ENCODE results near the gene OGDH.

Gene OGDH

GRCh38 chr7:44738051-44738723 is 131.8 kb downstream of the OGDH start:
- no peak for DNase-seq (ENCODE audit: low spot score)

- DNase-seq (ENCODE audit: low spot score): no peak
These were observed 132.6 kb downstream of the OGDH start for GRCh38 chr7:44738876-44739665.

- no peak for DNase-seq (ENCODE audit: low spot score)
These were observed 133.6 kb downstream of the OGDH start for GRCh38 chr7:44740055-44740454.

- DNase-seq (ENCODE audit: low spot score): no peak
These were observed 137.3 kb downstream of the OGDH start for GRCh38 chr7:44743750-44744149.

GRCh38 chr7:44748045-44748947 is 141.9 kb downstream of the OGDH start, which contains the start of gene ZMIZ2:
TSS of gene ZMIZ2 (plus strand) at chr7:44748847. CDS start at chr7:44756250, 7,403 bp downstream.
- peak; percentile 81 for DNase-seq (ENCODE audit: low spot score)

GRCh38 chr7:44748948-44749731 is 142.7 kb downstream of the OGDH start:
- no peak for DNase-seq (ENCODE audit: low spot score)

GRCh38 chr7:44749992-44750391 is 143.6 kb downstream of the OGDH start:
- DNase-seq (ENCODE audit: low spot score): no peak

GRCh38 chr7:44750424-44750823 is 144.0 kb downstream of the OGDH start:
- DNase-seq (ENCODE audit: low spot score): no peak

GRCh38 chr7:44750921-44751571 is 144.6 kb downstream of the OGDH start:
- DNase-seq (ENCODE audit: low spot score): no peak

GRCh38 chr7:44752822-44753221 is 146.4 kb downstream of the OGDH start:
- no peak for DNase-seq (ENCODE audit: low spot score)

GRCh38 chr7:44754802-44755697 is 148.6 kb downstream of the OGDH start:
- no peak for DNase-seq (ENCODE audit: low spot score)

GRCh38 chr7:44755698-44756627 is 149.5 kb downstream of the OGDH start:
- DNase-seq (ENCODE audit: low spot score): no peak

GRCh38 chr7:44756904-44757303 is 150.5 kb downstream of the OGDH start:
- no peak for DNase-seq (ENCODE audit: low spot score)

GRCh38 chr7:44757311-44757710 is 150.9 kb downstream of the OGDH start:
- no peak for DNase-seq (ENCODE audit: low spot score)

- DNase-seq (ENCODE audit: low spot score): no peak
These were observed 151.3 kb downstream of the OGDH start for GRCh38 chr7:44757739-44758138.

All from kidney capillary endothelial cell (primary cell).